RCC 7860 (cell line): Measurements from ENCODE around the gene GTPBP1.

Experiments
- DNase-seq: peaks from one replicate; pipeline ENCODE4 v3.0.0-alpha.2; 2015; ENCODE audit warnings: low spot score
- FAIRE-seq: peaks from 2 replicates; lab custom pipeline; 2012; peaks lifted over from hg19 to GRCh38; lab: Jason Lieb, UNC

The GTPBP1 gene

GRCh38 chr22:38724926-38725571, 19.3 kb downstream of the GTPBP1 start:
- DNase-seq (peak; percentile 6), FAIRE-seq (no peak)

- DNase-seq (no peak), FAIRE-seq (no peak)
Measured at GRCh38 chr22:38725900-38726655, 20.3 kb downstream of the GTPBP1 start.

- DNase-seq (no peak), FAIRE-seq (no peak)
Measured at GRCh38 chr22:38727123-38727522, 21.4 kb downstream of the GTPBP1 start.

- DNase-seq (no peak), FAIRE-seq (no peak)
Measured at GRCh38 chr22:38727530-38728451, 22.0 kb downstream of the GTPBP1 start.

- FAIRE-seq, result no peak
Measured at GRCh38 chr22:38728871-38729796, 23.4 kb downstream of the GTPBP1 start.

GRCh38 chr22:38729946-38730345, 24.2 kb downstream of the GTPBP1 start:
- DNase-seq (no peak), FAIRE-seq (no peak)

More at GRCh38 chr22:38728871-38729796, 23.4 kb downstream of the GTPBP1 start:
- no peak for DNase-seq

GRCh38 chr22:38730411-38730871, 24.7 kb downstream of the GTPBP1 start:
- DNase-seq (no peak), FAIRE-seq (no peak)

GRCh38 chr22:38731703-38732161, 26.0 kb downstream of the GTPBP1 start:
- FAIRE-seq (no peak), DNase-seq (no peak)

- DNase-seq (no peak), FAIRE-seq (no peak)
Measured at GRCh38 chr22:38732251-38732815, 26.6 kb downstream of the GTPBP1 start.

- no peak for FAIRE-seq
Measured at GRCh38 chr22:38733329-38733723, 27.6 kb downstream of the GTPBP1 start.

GRCh38 chr22:38733724-38734381, 28.1 kb downstream of the GTPBP1 start:
- DNase-seq, result no peak
- no peak for FAIRE-seq

More at GRCh38 chr22:38733329-38733723, 27.6 kb downstream of the GTPBP1 start:
- DNase-seq, result no peak

- DNase-seq (no peak), FAIRE-seq (no peak)
Measured at GRCh38 chr22:38734421-38735100, 28.8 kb downstream of the GTPBP1 start.

- FAIRE-seq (no peak), DNase-seq (no peak)
Measured at GRCh38 chr22:38735126-38735464, 29.4 kb downstream of the GTPBP1 start.

GRCh38 chr22:38735465-38736256, 29.9 kb downstream of the GTPBP1 start:
- DNase-seq (no peak), FAIRE-seq (no peak)

- no peak for DNase-seq
- FAIRE-seq, result no peak
Measured at GRCh38 chr22:38736257-38736570, 30.5 kb downstream of the GTPBP1 start.

- DNase-seq, result peak; percentile 38
- no peak for FAIRE-seq
Measured at GRCh38 chr22:38737302-38738060, 31.7 kb downstream of the GTPBP1 start.

- FAIRE-seq (no peak), DNase-seq (no peak)
Measured at GRCh38 chr22:38738475-38739070, 32.8 kb downstream of the GTPBP1 start.
